Lower lobe of right lung (tissue), 2 donors: ENCODE measurements around the gene GRIK2. TPM values are rescaled to one million over a fixed set of nuclear protein-coding genes. Genes with fewer than 3 reads are reported as not detected.

Experiments
- ATAC-seq, 2 donors: fragments of 200-7000 bp; cut with Tn5 transposase; one replicate each; pipeline ENCODE4 v1.9.1; 2020 to 2022; ENCODE audit warnings: mild to moderate bottlenecking in 2 of 2, moderate library complexity in 2 of 2
- DNase-seq: peaks from one replicate; pipeline ENCODE4 v3.0.0-alpha.2; 2020
- H3K27ac ChIP-seq: fragments of 200-600 bp; one replicate; pipeline ENCODE4 v1.8.0; 2022
- H3K27me3 ChIP-seq: fragments of 200-600 bp; one replicate; pipeline ENCODE4 v1.8.0; 2022; ENCODE audit warnings: low read depth
- H3K36me3 ChIP-seq: fragments of 200-600 bp; one replicate; pipeline ENCODE4 v1.8.0; 2022; ENCODE audit warnings: mild to moderate bottlenecking
- H3K4me1 ChIP-seq: fragments of 200-600 bp; one replicate; pipeline ENCODE4 v1.8.0; 2022
- H3K4me3 ChIP-seq: fragments of 200-600 bp; one replicate; pipeline ENCODE4 v1.8.0; 2022; ENCODE audit warnings: mild to moderate bottlenecking
- H3K9me3 ChIP-seq: fragments of 200-600 bp; one replicate; pipeline ENCODE4 v1.8.0; 2022
- CTCF ChIP-seq: fragments of 200-600 bp; IDR thresholded peaks from one replicate; pipeline ENCODE4 v1.8.0; 2022; ENCODE audit warnings: antibody characterized with exemption, mild to moderate bottlenecking
- intact Hi-C: fragments of 100-400 bp; cut with DNase I; formaldehyde crosslinking; loops from one replicate; pipeline ENCODE4 v1.11.0; 2022
- total RNA-seq: library from RNA; stranded (reverse); fragmentation: NEBNext Ultra II Directional; extraction: Animal tissue kit (Norgen Biotek cat#: 25700); gene quantifications from one replicate; pipeline ENCODE4 v1.2.1, GENCODE V29; 2021
- donor health status: DM: no; HTN: yes; CAD: no; lungs with severe emphysema.

GRIK2 gene
- total RNA-seq, 1 donor from 2014 or later = 0.62 TPM

DNA sequence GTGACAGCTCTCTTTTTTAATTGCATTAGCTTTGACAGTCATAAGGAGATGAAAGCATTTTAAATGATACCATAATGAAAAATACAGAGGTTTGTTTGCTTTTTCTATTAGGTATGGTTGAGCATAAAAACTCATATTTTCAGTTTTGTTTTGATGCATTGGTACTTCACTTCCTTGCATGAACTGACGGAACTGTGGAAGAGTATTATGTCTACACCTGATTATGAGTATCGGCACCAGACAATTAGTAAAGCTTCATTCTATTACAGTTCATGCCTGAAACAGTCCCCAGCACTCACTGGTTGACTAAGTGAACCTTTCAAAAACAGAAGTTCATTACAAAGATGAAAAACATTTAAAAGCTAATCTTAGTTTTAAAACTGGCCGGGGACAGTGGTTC is 593.0 kb downstream of the GRIK2 start:
- intact Hi-C loops = no loop called here
- ATAC-seq (no peak), DNase-seq (no peak)
- H3K27me3 ChIP-seq = no peaks in the 10 kb centered on the region
- no peaks in the 10 kb centered on the region for H3K9me3 ChIP-seq
- TF ChIP-seq CTCF = no peak
- no peak overlapping the region for H3K27ac ChIP-seq
- no peaks in the 10 kb centered on the region for H3K4me1 ChIP-seq
- H3K4me3 ChIP-seq = no peak overlapping the region
- no peaks in the 10 kb centered on the region for H3K36me3 ChIP-seq

DNA sequence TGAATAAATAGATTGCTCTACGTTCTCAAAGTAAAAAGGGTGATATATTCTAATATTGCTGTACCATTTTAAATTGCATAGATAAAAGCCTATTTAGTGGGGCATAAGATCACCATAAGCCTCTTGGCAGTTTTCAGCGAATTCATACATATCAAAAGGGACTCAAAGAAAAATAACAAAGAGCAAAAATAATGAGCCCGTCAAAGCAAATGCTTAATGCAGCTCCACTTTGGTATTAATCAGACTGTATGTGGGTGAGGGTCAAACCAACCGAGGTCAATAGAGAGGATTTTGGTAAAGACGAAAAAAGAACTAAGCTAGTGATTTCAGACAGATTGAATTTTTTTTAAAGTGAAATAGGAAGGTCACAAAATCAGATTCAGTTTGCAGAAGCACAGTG is 598.8 kb downstream of the GRIK2 start:
- no peaks in the 10 kb centered on the region for H3K9me3 ChIP-seq
- intact Hi-C loops = no loop called here
- no peak for ATAC-seq
- no peaks in the 10 kb centered on the region for H3K36me3 ChIP-seq
- no peaks in the 10 kb centered on the region for H3K27me3 ChIP-seq
- TF ChIP-seq CTCF = no peak
- DNase-seq = no peak
- no peaks in the 10 kb centered on the region for H3K4me1 ChIP-seq
- H3K4me3 ChIP-seq = no peak overlapping the region
- no peak overlapping the region for H3K27ac ChIP-seq

DNA sequence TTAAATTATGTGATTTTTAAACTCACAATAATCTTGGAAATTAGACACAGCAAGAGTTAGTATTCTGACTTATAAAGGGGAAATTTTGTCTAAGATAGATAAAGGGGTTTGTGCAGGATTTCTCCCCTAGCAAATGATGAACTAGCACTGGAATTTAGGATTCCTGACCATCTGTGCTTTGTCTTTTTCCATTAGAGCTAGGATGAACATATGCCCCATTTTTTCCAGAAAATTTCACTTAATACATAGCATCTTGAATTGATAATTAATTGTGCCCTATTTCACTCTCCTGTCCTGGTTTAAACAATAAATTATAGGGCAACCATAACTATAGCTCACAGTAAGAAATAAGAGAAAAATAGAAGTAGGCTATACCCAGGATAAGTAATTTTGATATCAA is 601.0 kb downstream of the GRIK2 start:
- H3K4me3 ChIP-seq = no peak overlapping the region
- no peaks in the 10 kb centered on the region for H3K36me3 ChIP-seq
- no peaks in the 10 kb centered on the region for H3K4me1 ChIP-seq
- H3K9me3 ChIP-seq = no peaks in the 10 kb centered on the region
- no peak for TF ChIP-seq CTCF
- no peak for DNase-seq
- H3K27ac ChIP-seq = no peak overlapping the region
- intact Hi-C loops = no loop called here
- H3K27me3 ChIP-seq = no peaks in the 10 kb centered on the region
- no peak for ATAC-seq

DNA sequence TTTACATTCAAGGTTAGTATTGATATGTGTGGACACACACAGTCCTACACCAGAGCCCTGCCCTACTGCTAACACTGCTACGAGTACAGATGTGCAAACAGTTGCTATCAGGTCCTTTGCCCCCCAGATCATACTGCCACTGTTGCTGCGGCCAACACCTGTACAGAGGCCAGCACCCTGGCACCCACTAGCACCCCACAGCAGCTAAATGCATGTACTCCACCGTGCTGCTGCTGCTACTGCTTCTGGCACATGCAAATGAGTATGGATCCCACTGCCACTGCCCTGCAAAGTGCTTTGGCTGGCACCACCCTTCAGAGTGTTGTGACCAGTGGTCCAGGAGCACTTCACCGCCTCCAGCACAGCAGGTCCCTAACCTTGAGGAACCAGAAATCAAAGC is 621.9 kb downstream of the GRIK2 start:
- H3K27me3 ChIP-seq = no peaks in the 10 kb centered on the region
- peaks cover 4% of the 10 kb centered on the region for H3K9me3 ChIP-seq
- TF ChIP-seq CTCF = no peak
- H3K36me3 ChIP-seq = no peaks in the 10 kb centered on the region
- no peak overlapping the region for H3K4me3 ChIP-seq
- DNase-seq (no peak), ATAC-seq (no peak)
- H3K4me1 ChIP-seq = no peaks in the 10 kb centered on the region
- H3K27ac ChIP-seq = no peak overlapping the region
- intact Hi-C loops = no loop called here

DNA sequence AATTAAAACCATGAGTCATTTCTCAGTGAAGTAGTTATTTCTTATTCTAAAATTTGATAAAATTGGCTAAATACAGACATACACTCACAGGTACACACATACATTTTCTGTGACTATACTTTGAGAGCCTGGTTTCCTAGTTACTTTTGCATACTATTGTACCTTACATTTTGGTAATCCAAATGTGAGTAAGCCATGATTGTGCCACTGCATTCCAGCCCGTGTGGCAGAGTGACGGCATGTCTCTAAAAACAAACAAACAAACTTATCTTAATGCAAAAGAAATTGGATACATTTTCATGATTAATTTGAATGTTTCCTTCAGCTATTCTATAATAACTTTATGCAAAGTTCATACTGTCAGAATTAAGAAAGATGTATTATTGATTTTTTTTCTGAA is 628.8 kb downstream of the GRIK2 start:
- no peak for DNase-seq
- intact Hi-C loops = no loop called here
- Histone ChIP-seq H3K27me3 (no peaks in the 10 kb centered on the region), H3K36me3 (no peaks in the 10 kb centered on the region), H3K4me3 (no peak overlapping the region), H3K4me1 (no peaks in the 10 kb centered on the region), H3K9me3 (peaks cover 4% of the 10 kb centered on the region), H3K27ac (no peak overlapping the region)
- ATAC-seq = no peak
- TF ChIP-seq CTCF = no peak

- no peak for DNase-seq
- H3K4me3 ChIP-seq = no peak overlapping the region
- peaks cover 1% of the 10 kb centered on the region for H3K9me3 ChIP-seq
- H3K27ac ChIP-seq = no peak overlapping the region
- H3K27me3 ChIP-seq = no peaks in the 10 kb centered on the region
- H3K36me3 ChIP-seq = no peaks in the 10 kb centered on the region
- ATAC-seq = no peak
- no peak for TF ChIP-seq CTCF
- H3K4me1 ChIP-seq = no peaks in the 10 kb centered on the region
- intact Hi-C loops = no loop called here
Measured at GRCh38 chr6:102022803-102023202, 629.3 kb downstream of the GRIK2 start.
